IPS-NIHi7 (cell line): ENCODE results near the gene ZP1.
A peak's percentile ranks its signal among the peaks of the same experiment; 100 is the strongest.

Experiments
- DNase-seq: peaks from one replicate; pipeline ENCODE4 v3.0.0; 2012; ENCODE audit warnings: mixed read lengths; ENCODE audit errors: extremely low spot score

ZP1 gene

DNA sequence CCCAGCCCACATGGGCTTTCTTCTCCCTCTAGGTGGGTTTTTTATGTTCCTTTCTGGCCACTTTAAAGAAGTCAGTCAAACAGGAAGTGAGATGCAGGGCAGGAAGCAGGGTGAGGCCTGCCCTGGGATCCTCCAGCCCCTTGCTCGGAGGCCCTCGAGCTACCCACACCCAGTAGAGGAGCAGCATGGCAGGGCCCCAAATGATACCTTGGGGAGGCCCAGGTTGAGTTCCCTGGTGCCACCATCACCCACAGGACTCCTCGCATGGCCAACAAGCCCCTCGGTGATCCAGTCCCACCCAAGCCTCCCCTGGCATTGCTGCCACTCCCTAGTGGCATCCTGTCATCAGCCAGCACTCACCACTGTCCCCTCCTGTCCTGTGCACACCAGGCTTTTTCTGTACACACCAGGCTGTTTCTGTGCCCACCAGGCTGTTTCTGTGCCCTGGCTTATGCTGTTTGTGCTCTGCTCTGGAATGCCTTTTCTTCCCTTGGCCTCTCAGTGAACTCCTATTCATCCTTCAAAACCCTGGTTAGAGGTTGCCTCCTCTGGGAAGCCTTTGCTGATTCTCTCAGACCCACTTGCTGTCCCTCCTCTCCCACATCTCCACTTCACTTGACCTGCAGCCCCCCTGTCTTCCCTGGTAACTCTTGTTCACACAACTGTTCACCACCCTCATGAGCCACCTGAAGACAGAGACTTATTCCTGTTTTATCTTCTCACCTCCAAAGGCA is 8.4 kb upstream of the ZP1 start:
- no peak for DNase-seq

DNA sequence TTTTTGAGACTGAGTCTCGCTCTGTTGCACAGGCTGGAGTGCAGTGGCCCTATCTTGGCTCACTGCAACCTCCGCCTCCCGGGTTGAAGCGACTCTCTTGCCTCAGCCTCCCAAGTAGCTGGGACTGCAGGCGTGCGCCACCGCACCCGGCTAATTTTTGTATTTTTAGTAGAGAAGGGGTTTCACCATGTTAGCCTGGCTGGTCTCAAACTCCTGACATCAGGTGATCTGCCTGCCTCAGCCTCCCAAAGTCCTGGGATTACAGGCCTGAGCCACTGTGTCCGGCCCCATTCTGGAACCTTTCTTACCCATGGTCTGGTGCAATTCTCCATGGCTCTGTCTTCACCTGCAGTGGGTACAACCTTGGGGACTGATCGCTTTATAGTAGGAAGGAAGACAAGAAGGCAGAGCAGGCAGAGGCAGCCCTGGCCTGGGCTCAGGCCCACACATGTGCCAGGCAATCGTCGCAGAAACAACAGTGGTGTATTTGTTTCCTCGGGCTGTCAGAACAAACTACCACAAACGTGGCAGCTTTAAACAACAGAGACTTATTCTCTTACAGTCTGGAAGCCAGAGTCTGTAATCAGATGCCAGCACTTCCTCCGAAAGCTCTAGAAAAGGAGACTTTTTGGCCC is 7.6 kb upstream of the ZP1 start:
- no peak for DNase-seq

DNA sequence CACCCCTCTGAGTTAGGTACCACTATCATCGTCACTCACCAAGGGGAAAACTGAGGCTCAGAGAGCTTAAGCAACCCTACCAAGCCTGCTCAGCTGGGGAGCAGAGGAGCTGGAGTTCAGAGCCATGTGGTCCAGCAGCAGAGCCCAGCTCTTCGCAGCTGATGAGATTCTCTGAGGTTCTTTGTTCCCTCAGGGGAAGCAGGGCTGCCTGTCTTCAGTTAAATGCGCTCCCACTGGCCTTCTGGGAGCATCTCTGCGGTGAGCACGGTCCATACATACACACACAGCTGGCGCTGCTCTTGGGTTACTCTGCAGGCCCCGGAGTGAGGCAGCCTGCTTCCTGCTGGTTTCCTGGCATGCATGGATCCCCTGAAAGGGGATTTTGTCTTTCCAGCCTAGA is 6.4 kb upstream of the ZP1 start:
- DNase-seq: no peak

DNA sequence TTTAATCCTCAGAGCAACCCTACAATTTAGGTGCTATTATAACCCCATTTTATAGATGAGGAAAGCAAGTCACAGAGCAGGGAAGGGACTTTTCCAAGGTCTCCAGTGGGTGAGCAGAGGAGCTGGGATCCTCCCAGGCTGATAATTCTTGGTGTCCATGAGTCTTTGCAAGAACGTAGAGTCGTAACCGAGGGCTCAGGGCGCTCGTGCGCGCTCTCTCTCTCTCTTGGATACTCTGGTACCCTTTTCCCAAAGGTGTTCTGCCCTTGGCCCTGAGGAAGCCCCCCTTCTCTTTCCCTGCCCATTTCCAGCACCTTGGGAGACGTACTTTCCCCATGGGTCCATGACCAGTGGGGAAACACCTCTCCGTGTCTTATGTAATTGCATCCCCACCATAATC is 5.2 kb upstream of the ZP1 start:
- DNase-seq: no peak

DNA sequence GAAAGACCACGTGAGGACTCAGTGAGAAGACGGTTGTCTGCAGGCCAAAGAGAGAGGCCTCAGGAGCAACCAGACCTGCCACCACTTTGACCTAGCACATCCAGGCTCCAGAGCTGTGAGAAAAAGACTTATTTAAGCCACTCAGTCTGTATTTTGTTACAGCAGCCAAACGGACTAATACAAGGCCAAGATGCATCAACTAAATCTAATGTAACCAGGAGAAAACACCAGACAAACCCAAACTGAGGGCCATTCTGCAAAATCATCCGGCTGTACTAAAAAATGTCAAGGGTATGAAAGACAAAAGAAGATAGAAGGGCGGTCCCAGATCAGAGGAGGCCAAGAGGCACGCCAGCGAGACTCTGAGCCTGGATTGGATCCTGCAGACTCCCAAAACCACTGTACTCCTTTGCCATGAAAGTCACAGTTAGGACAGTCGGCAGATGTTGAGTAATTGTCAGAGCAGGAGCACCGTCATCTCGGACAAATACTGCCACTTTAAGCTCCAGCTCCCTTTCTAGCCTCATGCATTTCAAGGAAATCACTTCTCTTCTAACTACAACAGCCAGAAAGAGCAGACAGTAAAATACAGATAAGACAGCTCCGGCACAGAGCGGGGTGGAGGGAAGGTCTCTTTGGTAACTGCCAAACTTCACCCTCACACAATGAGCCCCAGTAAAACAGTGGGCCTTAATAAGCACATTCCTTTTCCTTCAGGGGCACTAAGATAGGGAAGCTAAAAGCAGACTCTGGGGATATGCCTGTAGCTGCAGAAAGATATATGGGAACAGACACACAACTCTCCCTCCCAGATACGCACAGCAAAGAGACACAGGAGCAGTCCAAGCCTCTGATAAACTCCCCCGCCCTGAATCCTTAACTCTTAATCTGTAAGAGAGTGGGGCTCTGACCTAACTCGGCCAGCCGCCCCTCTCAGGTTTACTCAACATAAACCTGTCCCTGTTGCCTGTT is 3.5 kb upstream of the ZP1 start:
- DNase-seq: no peak

DNA sequence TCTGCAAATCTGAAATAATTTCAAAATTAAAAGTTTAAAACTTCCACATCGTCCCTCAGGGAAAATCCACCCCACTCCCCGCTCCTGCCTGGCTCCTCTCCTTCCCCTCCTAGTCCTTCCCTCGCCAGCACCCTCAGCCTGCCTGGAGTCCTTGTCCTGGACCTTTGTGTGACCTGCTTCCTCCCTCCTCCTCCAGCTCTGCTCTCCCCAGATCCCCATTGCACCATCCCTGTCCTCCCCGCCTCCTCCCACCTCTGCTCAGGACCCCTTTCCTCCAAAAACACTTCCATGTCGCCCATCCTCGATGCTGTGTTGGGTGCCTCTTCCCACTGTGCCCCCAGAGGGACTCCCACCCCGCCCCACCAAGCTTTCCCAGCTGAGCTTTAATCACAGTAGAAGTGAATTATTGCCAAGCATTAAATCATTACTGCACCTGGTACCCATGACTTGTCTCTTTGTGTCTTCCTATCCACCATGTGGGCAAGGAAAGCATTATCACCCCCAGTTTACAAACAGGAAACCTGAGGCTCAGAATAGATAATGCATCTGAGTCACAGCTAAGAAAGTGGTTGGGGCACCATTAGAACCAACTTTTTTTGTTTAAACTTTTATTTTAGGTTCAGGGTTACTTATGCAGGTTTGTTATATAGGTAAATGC is 2.4 kb upstream of the ZP1 start:
- DNase-seq: no peak

DNA sequence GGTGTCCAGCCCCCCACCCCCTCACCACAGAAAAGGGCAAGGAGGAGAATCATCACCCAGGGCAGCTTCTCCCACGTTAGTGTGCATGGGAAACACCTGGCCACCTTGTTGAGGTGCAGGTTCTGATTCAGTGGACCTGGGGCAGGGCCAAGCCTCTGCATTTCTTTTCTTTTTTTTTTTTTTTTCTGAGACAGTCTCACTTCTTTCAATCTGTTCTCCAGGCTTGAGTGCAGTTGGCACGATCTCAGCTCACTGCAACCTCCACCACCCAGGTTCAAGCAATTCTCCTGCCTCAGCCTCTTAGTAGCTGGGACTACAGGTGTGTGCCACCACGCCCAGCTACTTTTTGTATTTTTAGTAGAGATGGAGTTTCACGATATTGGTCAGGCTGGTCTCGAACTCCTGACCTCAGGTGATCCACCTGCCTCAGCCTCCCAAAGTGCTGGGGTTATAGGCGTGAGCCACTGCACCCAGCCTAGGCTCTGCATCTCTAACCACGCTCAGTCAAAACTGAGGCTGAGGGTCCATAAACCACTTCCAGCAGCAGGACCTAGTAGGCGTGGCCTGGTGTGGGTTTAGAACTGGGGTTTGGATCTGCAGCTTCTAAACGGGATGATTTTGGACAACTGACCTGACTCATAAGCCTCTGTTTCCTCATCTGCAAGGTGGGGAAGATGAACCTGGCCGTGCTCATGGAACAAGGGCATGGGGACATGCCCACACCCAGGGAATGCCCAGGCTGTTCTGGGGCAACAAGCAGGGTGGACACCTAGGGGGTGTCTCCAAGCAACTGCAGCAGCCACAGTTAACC is 734 bp downstream of the ZP1 start:
- DNase-seq: no peak

DNA sequence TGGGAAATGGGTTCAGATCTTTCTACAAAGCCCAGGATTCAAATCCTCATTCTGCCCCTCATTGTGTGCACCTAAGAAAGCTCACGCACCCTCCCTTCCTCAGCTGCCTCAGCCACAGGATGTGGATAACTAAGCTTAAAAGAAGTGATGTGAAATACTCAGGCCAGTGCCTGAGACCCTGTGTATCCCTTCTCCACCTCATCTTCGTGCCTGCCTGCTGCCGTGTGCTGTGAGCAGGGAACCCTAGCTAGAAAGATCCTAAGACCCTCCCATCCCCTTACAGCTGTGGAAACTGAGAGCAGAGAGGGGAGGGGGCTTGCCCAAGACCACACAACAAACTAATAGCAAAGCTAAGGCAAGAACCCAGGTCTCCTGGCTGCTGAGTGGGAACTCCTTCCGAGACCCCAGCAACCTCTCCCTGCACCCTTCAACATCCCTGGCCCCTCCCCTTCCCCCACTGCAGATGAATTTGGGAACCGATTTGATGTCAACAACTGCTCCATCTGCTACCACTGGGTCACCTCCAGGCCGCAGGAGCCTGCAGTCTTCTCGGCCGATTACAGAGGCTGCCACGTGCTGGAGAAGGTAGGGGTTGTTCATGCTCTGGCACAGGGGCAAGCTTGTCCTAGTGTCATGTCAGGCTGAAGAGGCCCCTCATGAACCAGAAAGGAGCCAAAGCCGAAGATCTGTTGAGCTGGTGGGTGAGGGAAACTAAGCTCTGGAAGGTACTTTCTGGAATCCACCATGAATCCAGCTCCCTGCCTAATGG is 1.5 kb downstream of the ZP1 start:
- DNase-seq: no peak

DNA sequence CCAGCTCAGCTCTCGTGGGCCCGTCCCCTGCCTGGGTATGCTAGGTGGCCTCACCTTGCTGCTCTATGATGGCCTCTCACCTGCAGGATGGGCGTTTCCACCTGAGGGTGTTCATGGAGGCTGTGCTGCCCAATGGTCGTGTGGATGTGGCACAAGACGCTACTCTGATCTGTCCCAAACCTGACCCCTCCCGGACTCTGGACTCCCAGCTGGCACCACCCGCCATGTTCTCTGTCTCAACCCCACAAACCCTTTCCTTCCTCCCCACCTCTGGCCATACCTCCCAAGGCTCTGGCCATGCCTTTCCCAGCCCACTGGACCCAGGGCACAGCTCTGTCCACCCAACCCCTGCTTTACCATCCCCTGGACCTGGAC is 2.1 kb downstream of the ZP1 start:
- no peak for DNase-seq

DNA sequence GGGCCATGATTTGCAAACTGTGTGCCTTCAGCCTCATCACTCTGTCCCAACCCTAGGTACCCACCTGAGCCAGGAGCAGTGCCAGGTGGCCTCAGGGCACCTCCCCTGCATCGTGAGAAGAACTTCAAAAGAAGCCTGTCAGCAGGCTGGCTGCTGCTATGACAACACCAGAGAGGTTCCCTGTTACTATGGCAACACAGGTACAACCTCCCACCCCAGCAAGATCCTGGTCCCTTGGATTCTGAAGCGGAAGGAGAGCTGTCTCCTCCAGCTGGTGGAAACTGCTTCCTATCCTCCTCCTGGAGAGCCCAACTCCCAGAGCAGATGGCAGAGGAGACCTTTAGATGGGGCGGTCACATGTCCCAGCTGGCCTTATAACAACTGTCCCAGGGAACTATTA is 2.9 kb downstream of the ZP1 start:
- DNase-seq: peak; percentile 35

DNA sequence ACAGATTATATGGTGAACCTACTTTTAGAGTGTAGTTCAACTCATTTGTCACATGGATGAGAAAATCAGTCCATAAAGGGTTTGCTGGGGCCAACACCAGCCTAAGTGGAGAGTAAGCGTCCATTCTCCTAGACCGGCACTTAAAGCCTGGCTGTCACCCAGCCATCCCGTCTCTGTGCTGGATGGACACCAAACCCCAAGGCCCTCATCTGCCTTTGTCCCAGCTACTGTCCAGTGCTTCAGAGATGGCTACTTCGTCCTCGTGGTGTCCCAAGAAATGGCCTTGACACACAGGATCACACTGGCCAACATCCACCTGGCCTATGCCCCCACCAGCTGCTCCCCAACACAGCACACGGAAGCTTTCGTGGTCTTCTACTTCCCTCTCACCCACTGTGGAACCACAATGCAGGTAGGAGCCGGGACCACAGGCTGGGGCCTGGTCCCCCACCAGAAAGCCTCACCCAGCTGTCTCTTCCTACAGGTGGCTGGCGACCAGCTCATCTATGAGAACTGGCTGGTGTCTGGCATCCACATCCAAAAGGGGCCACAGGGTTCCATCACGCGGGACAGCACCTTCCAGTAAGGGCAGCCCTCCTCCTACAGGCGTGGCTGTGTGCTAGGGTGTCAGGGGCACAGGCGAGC is 3.5 kb downstream of the ZP1 start:
- DNase-seq: no peak

DNA sequence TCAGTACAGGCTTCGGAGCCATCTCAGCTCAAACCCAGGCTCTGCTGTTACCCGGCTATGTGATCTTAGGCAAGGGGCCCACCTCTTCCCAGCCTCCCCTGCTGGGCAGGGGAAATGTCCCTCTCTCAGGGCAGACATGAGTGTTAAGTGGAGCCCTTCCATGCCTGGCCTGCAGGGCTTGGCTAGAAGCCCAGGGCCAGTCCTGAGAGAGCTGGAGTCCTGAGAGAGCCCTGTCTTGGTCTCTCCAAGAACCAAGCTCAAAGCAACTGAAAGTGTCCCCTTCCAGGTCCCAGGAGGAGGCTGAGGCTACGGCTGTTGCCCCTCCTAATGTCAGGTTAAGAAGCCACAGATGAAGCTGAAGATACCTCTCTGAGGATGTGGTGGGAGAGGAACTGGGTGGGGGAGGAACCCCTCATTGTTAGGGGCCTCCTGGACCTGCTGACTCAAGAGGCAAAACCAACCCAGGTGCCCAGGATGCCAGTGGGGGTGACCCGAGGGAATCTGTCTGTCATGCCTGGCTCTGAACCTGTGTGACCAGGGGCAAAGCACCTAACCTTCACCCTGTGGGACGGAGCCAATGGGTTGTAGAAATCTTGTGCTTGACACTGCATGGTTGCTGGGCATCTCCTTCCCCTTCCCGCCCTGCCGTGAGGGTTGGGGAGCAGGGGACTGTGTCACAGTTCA is 4.2 kb downstream of the ZP1 start:
- DNase-seq: no peak

DNA sequence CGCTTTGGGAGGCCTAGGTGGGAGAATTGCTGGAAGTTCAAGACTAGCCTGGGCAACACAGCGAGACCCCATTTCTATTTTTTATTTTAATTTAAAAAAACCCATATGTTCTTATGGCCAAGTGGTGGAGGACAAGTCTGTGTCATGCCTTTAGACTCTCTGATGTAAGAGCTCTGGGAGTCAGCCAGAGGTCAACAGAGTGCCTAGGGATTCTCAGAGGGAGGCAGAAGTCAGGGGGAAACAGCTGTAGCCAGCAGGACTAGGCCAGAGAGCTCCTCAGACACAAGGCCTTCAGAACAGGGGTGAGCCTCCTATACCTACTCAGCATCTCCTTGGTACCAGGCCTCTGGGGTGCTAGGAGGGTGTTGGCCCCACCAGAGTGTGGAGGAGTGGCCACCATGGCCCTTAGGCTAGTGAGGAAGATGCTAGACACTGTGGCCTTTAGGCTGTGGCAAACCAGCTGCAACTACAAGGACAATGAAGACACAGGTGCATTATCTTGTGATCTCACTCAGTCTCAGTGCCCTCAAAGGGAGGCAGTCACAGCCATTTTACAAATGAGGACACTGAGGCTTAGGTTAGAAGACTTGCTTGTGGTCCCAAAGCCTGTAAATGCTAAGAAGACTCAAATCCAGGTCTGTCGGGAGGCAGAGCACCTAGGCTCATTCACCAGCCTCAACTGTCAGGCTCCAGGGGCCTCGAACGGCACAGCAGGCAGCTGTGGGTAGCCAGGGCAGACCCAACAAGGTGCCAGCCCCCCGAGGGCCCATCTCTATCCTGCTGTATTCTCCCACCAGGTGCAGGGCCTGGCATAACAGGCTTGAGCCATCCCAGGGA is 5.0 kb downstream of the ZP1 start:
- DNase-seq: no peak

DNA sequence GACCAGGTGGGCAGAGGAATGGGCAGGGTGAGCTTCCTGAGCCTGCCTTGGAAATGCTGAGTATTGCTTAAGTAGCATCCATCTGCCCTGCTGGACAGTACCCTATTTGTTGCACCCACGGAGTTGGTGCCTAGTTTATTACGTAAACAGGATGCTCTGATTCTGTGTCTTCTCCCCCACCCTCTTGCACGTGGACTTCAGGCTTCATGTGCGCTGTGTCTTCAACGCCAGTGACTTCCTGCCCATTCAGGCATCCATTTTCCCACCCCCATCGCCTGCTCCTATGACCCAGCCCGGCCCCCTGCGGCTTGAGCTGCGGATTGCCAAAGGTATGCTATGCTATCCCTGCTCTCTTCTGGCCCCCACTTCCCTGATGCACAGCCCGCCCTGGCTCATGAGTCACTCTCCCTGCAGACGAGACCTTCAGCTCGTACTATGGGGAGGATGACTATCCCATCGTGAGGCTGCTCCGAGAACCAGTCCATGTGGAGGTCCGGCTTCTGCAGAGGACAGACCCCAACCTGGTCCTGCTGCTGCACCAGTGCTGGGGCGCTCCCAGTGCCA is 5.7 kb downstream of the ZP1 start:
- DNase-seq: peak; percentile 64

DNA sequence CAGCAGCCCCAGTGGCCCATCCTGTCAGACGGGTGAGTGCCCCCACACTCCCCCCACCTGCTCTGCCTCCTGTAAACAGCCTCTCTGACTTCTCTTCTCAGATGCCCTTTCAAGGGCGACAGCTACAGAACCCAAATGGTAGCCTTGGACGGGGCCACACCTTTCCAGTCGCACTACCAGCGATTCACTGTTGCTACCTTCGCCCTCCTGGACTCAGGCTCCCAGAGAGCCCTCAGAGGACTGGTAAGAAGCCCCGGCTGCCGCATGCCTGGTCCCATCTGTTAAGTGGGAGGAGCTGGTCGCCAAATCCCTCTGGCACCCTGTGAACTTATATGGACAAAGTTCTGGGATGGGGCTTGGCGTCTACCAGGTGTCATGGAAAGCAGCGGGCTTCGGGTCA is 6.2 kb downstream of the ZP1 start:
- DNase-seq: no peak

DNA sequence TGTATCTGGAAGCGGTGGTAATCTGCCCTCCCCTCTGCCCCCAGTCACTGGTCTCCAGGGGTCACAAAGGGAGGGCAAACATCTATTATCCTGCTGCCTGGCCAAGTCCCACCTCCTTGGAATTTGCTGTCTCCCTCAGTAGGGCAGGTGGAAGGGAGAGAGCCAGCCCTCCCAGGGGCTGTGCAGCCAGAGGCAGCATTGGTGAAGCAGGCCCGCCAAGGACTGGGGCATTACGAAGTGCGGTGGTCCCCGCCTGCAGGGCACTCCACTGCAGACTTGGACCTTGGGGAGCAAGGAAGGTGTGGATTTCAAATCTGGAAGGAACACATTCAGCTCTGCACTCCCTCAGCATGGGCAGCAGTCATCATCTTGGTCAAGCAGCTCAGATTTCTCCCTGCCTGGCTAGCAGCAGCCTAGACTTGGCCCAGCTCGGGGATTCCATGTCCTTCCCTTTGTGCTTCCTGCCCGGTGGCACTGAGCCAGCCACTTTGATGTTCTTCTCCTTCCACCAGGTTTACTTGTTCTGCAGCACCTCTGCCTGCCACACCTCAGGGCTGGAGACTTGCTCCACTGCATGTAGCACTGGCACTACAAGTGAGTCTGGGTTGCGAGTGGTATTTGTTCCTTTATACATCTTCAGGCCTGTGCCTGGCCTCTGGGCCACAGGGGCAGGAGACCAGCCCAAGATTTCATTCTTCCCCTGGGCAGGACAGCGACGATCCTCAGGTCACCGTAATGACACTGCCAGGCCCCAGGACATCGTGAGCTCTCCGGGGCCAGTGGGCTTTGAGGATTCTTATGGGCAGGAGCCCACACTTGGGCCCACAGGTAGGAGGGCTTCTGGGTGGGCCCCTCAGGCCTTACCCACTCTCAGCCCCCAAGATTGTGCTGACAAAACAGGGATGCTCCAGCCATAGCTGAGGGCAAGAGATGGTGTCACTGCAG is 7.4 kb downstream of the ZP1 start:
- DNase-seq: no peak
